D721Med (cell line): ENCODE data around the gene BICDL1.

Experiments
- DNase-seq: peaks from one replicate; pipeline ENCODE4 v3.0.0; 2011; ENCODE audit warnings: low spot score; ENCODE audit not compliant: insufficient read length
- FAIRE-seq: peaks from 2 replicates; lab custom pipeline; 2011; peaks lifted over from hg19 to GRCh38; lab: Jason Lieb, UNC
- CTCF ChIP-seq: IDR thresholded peaks from 2 replicates; pipeline ENCODE4 v1.5.1; 2012; ENCODE audit warnings: mild to moderate bottlenecking, control low read depth; ENCODE audit not compliant: insufficient read depth; ENCODE audit errors: missing control alignments

Gene BICDL1

GRCh38 chr12:120136093-120136770 is 147.2 kb downstream of the BICDL1 start:
- no peak for TF ChIP-seq CTCF
- FAIRE-seq = no peak

GRCh38 chr12:120137833-120138232 is 148.8 kb downstream of the BICDL1 start:
- FAIRE-seq (no peak), DNase-seq (no peak)
- TF ChIP-seq CTCF = no peak

More at GRCh38 chr12:120136093-120136770, 147.2 kb downstream of the BICDL1 start:
- DNase-seq = no peak

- DNase-seq = no peak
- no peak for FAIRE-seq
Measured at GRCh38 chr12:120138366-120138765, 149.3 kb downstream of the BICDL1 start.

GRCh38 chr12:120139958-120140357 is 150.9 kb downstream of the BICDL1 start:
- TF ChIP-seq CTCF = no peak
- no peak for FAIRE-seq
- no peak for DNase-seq

More at GRCh38 chr12:120138366-120138765, 149.3 kb downstream of the BICDL1 start:
- no peak for TF ChIP-seq CTCF

- no peak for FAIRE-seq
- no peak for DNase-seq
- no peak for TF ChIP-seq CTCF
Measured at GRCh38 chr12:120140603-120141002, 151.6 kb downstream of the BICDL1 start.

- FAIRE-seq (no peak), DNase-seq (no peak)
Measured at GRCh38 chr12:120141336-120141735, 152.3 kb downstream of the BICDL1 start.

More at GRCh38 chr12:120141336-120141735, 152.3 kb downstream of the BICDL1 start:
- no peak for TF ChIP-seq CTCF
